Erythroblast (primary cell): ENCODE measurements around the gene MPRIP.

Experiments
- GATA1 ChIP-seq: IDR thresholded peaks from 2 replicates; pipeline ENCODE4 v1.6.1; 2011; ENCODE audit warnings: low read depth, mild to moderate bottlenecking, control low read depth, low read length, moderate library complexity
- POLR2A ChIP-seq: IDR thresholded peaks from 2 replicates; pipeline ENCODE4 v1.6.1; 2011; ENCODE audit warnings: mild to moderate bottlenecking, low read length

DNA sequence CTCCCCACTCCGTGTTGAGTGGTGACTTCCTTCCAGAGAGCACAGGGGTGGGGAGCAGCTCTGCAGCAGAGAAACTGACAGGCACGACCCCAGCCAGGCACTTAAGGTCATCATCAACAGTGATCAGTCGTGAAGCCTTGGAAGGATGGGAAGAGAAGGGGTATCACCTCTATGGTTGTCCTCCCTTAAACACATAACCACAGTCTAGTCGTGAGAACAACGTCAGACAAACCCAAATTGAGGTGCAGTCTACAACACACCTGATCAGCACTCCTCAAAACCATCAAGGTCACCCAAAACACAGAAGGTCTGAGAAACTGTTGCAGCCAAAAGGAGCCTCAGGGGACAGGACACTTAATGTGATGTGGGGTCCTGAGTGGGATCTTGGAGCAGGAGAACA is 68.3 kb downstream of the MPRIP start:
- TF ChIP-seq POLR2A (no peak), GATA1 (no peak)
